Mesodermal cell (in vitro differentiated cells): Measurements from ENCODE around the gene RAB8B. TPM values are rescaled to one million over a fixed set of nuclear protein-coding genes. Genes with fewer than 3 reads are reported as not detected.

Experiments used
- H3K27ac ChIP-seq: 2 replicates; pipeline ENCODE4 v1.7.0; 2013; ENCODE audit warnings: mild to moderate bottlenecking, low read depth, low read length, moderate library complexity; ENCODE audit not compliant: severe bottlenecking
- H3K36me3 ChIP-seq: 2 replicates; pipeline ENCODE4 v1.7.1; 2013; ENCODE audit warnings: mild to moderate bottlenecking, low read length, moderate library complexity; ENCODE audit not compliant: control insufficient read depth, insufficient read depth
- H3K4me1 ChIP-seq: one replicate; pipeline ENCODE4 v1.7.1; 2013; ENCODE audit warnings: mild to moderate bottlenecking, low read length; ENCODE audit not compliant: insufficient read depth, control insufficient read depth, poor library complexity, severe bottlenecking
- H3K4me3 ChIP-seq: 2 replicates; pipeline ENCODE4 v1.7.0; 2013; ENCODE audit warnings: low read length, control low read depth, mild to moderate bottlenecking; ENCODE audit not compliant: insufficient read depth, poor library complexity, severe bottlenecking; ENCODE audit errors: extremely low read depth
- H3K9me3 ChIP-seq: 2 replicates; pipeline ENCODE4 v1.7.1; 2013; ENCODE audit warnings: mild to moderate bottlenecking, low read length, moderate library complexity; ENCODE audit not compliant: control insufficient read depth
- WGBS, 2 experiments: methylation state at CpG; one replicate each; pipeline ENCODE4 v1.1.5; 2013; ENCODE audit warnings: missing lambda C conversion rate in 2 of 2; ENCODE audit not compliant: insufficient coverage in 2 of 2; 5-methylcytosine and 5-hydroxymethylcytosine counted together
- polyA plus RNA-seq, 2 experiments: library from polyadenylated mRNA; stranded (reverse); fragments of 50-300 nt; gene quantifications; one replicate each; pipeline ENCODE4 v1.2.3, GENCODE V29; 2013

The RAB8B gene
- 23.3 TPM for polyA plus RNA-seq (2013, experiment 1 of 2)
- polyA plus RNA-seq (2013, experiment 2 of 2) = 26.4 TPM

DNA sequence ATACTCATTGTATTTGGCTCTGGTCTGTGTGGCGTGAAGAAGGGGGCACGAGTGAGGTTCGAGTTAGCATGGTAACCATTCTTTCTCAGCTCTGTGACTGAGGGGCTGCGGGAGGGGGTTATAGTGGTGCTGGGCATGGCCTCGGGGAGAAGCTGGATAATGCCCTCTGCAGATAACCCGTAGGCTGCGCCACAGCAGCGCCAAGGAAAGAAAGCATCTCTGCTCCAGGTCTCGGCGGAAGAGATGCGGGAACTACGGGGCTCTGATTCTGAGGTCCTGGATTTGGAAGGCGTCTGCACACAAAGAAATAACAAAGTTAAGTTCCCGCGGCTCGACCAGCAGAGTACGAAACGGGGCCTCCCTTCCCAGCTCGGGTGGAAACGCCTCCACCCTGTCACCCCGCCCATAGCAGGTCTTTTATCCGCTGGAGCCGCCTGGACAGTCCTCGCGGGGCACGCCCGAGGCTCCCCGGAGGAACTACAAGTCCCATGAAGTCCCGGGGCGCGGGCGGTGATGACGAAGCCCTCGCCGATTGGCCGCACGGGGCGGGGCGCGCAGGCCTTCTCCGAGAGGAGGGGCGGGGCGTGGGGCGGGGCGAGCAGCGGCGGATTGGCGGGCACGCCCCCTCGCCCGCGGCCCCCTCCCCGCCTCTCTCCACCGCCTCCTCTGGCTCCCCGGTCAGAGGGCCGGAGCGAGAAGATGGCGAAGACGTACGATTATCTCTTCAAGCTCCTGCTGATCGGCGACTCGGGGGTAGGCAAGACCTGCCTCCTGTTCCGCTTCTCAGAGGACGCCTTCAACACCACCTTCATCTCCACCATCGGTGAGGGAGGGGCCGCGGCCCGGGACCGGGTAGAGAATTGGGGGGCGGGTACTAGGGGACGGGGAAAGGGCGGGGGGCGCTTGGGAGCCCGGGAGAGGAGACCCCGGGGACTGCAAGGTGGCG lies at the start of gene RAB8B:
Gene RAB8B, plus strand, starts transcription at position 681 of the 946 bp plus-strand sequence. Its CDS starts 19 bp downstream, at position 700.
- Histone ChIP-seq H3K4me1 (peaks cover 44% of the 10 kb centered on the region), H3K9me3 (no peaks in the 10 kb centered on the region), H3K27ac (peak within 1 kb of the TSS; percentile 61), H3K4me3 (peak within 1 kb of the TSS; percentile 100), H3K36me3 (no peaks in the 10 kb centered on the region)
- 1% methylated on average over 17 to 57 of the region's 77 CpGs for WGBS, 2 experiments

- WGBS, 2 experiments = no CpG with 5 or more reads among the region's 2 CpGs
- H3K4me3 ChIP-seq = no peak overlapping the region
- H3K4me1 ChIP-seq = no peaks in the 10 kb centered on the region
- H3K36me3 ChIP-seq = no peaks in the 10 kb centered on the region
- no peak overlapping the region for H3K27ac ChIP-seq
- no peaks in the 10 kb centered on the region for H3K9me3 ChIP-seq
Measured at GRCh38 chr15:63140936-63141335, 48.5 kb upstream of the RAB8B start.

DNA sequence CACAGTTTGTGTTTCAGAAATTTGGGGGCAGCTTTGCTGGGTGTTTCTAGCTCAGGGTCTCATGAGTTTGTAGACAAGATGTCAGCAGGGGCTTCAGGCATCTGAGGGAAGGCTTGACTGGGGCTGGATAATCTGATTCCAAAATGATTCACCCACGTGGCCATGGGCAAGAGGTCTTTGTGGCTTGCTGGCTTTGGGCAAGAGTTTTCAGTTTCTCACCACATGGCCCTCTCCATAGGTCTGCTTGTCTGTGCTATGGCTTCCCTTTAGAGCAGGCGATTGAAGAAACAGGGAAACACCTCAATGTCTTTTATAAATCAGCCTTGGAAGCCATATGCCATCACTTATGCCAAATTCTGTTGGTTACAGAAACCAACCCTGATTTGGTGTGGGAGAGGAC lies 44.0 kb upstream of the RAB8B start:
- H3K9me3 ChIP-seq = no peaks in the 10 kb centered on the region
- no peak overlapping the region for H3K27ac ChIP-seq
- 71 to 100% methylated on average over 1 of the region's 2 CpGs for WGBS, 2 experiments
- no peaks in the 10 kb centered on the region for H3K4me1 ChIP-seq
- H3K4me3 ChIP-seq = no peak overlapping the region
- peaks cover 14% of the 10 kb centered on the region for H3K36me3 ChIP-seq

GRCh38 chr15:63146684-63147083 lies 42.7 kb upstream of the RAB8B start:
- H3K27ac ChIP-seq = no peak overlapping the region
- H3K9me3 ChIP-seq = no peaks in the 10 kb centered on the region
- 88 to 100% methylated on average over 2 to 3 of the region's 3 CpGs for WGBS, 2 experiments
- peaks cover 22% of the 10 kb centered on the region for H3K36me3 ChIP-seq
- no peak overlapping the region for H3K4me3 ChIP-seq
- no peaks in the 10 kb centered on the region for H3K4me1 ChIP-seq

GRCh38 chr15:63151665-63152064 lies 37.7 kb upstream of the RAB8B start:
- WGBS, 2 experiments = 83 to 100% methylated on average over 1 of the region's 1 CpG
- Histone ChIP-seq H3K36me3 (peaks cover 55% of the 10 kb centered on the region), H3K9me3 (no peaks in the 10 kb centered on the region), H3K4me1 (peaks cover 3% of the 10 kb centered on the region), H3K27ac (no peak overlapping the region), H3K4me3 (no peak overlapping the region)

GRCh38 chr15:63155486-63155885 lies 33.9 kb upstream of the RAB8B start:
- Histone ChIP-seq H3K4me1 (peaks cover 3% of the 10 kb centered on the region), H3K4me3 (peak overlapping the region; percentile 90), H3K27ac (no peak overlapping the region), H3K36me3 (peaks cover 43% of the 10 kb centered on the region), H3K9me3 (no peaks in the 10 kb centered on the region)
- no CpG with 5 or more reads among the region's 3 CpGs for WGBS, 2 experiments

GRCh38 chr15:63156086-63156710 lies 33.2 kb upstream of the RAB8B start:
- WGBS, 2 experiments = 10 to 20% methylated on average over 7 of the region's 10 CpGs
- Histone ChIP-seq H3K4me3 (peak overlapping the region; percentile 90), H3K27ac (peak overlapping the region; percentile 97), H3K9me3 (no peaks in the 10 kb centered on the region), H3K4me1 (peaks cover 3% of the 10 kb centered on the region), H3K36me3 (peaks cover 40% of the 10 kb centered on the region)

- WGBS, 2 experiments = 0 to 1% methylated on average over 16 of the region's 16 CpGs
Measured at GRCh38 chr15:63156755-63157117, 32.7 kb upstream of the RAB8B start.

DNA sequence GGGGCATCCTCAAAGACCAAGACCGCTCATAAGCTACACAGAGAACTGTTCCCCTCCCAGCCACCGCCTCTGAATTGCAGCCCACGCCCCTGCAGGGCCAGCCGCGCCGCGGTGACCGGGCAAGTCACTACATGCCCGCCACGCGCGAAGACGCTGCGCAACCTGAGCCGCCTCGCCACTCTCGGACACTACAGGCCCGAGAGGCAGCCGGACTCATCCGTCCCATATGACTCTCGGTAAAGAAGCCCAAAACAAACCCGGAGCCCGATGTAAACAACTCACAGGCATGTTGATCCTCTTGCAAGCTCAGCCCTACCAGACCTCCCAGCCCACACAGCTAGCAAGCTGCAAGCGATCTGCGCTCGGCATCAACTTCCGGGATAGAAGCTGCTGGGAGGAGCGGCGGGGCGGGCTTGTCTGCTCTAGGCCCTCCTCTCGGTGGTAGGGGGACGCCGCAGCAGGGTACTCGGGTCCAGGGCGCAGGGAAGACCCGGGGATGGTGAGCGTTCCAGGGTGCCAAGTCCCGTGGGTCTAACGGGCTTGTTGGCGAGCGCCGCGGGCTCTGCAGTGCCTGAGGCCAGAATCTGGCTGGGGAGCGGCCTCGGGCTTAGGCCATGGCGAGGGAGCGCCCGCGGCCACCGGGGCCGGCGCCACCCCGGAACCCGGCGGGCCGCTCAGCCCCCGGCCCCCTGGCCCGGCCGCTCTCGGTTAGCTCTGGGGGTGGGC lies 32.1 kb upstream of the RAB8B start, which contains the start of gene RPS27L:
Gene RPS27L, minus strand, starts transcription at position 360 of the 726 bp plus-strand sequence. Its CDS starts 72 bp downstream, at position 288.
- Histone ChIP-seq H3K27ac (peak within 1 kb of the TSS; percentile 97), H3K36me3 (peaks cover 29% of the 10 kb centered on the region), H3K4me1 (peaks cover 3% of the 10 kb centered on the region), H3K9me3 (no peaks in the 10 kb centered on the region), H3K4me3 (peak within 1 kb of the TSS; percentile 90)
- WGBS, 2 experiments = 0% methylated on average over 37 to 40 of the region's 60 CpGs

More at GRCh38 chr15:63156755-63157117, 32.7 kb upstream of the RAB8B start:
- H3K9me3 ChIP-seq = no peaks in the 10 kb centered on the region
- H3K36me3 ChIP-seq = peaks cover 35% of the 10 kb centered on the region
- peak overlapping the region; percentile 97 for H3K27ac ChIP-seq
- H3K4me3 ChIP-seq = peak overlapping the region; percentile 90
- peaks cover 3% of the 10 kb centered on the region for H3K4me1 ChIP-seq

- Histone ChIP-seq H3K36me3 (peaks cover 23% of the 10 kb centered on the region), H3K4me3 (peak overlapping the region; percentile 90), H3K9me3 (no peaks in the 10 kb centered on the region), H3K4me1 (peaks cover 3% of the 10 kb centered on the region), H3K27ac (peak overlapping the region; percentile 97)
- WGBS, 2 experiments = 2 to 9% methylated on average over 11 to 13 of the region's 18 CpGs
Measured at GRCh38 chr15:63157891-63158431, 31.4 kb upstream of the RAB8B start.
